Lower leg skin (tissue), 3 donors: ENCODE results near the gene NR3C2.

Source experiments
- CTCF ChIP-seq, 3 donors: fragments of 450-650 bp; IDR thresholded peaks; one replicate each; pipeline ENCODE4 v1.5.1; 2016; ENCODE audit warnings: antibody characterized with exemption in 3 of 3, mild to moderate bottlenecking in 3 of 3, moderate library complexity in 2 of 3
- POLR2A ChIP-seq, 2 donors: fragments of 450-650 bp; IDR thresholded peaks; one replicate each; pipeline ENCODE4 v1.6.1; 2016 to 2017; ENCODE audit warnings: antibody characterized with exemption in 2 of 2, mild to moderate bottlenecking in 1 of 2, moderate library complexity in 1 of 2

DNA sequence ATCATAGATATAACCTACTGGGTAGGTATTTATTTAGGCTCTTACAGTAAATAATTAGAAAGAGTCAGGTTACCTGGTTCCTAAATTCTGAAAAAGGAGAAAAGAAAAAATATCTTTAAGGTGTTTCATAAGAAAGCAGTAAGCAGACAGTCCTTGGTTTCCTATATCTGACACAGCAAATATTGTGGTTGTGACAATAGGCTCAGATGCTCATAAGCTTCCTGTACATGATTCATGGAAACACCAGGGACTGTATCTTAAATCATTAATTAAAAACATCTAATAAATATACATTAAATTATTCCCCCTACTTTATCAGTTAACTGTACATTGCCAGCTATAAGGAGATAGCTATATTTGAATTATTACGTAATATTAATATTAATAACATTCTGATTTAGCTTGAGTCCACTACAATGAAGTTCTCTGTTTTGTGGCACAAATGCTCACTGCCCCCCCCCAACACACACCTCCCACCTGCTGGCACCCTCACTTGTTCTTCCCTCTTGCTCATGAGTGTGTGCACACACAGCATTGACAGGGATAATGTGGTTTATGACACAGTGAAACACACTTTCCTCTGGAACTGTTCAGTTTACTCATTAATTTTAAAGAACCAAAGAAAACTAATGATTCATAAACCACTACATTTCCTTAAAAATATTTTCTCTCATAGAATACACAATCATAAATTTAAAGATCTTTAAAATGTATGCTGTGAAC lies 187.4 kb downstream of the NR3C2 start:
- TF ChIP-seq CTCF (IDR thresholded peaks at IDR 0.05) (no peak), POLR2A (IDR thresholded peaks at IDR 0.05) (no peak)
